Thyroid gland (tissue), 4 donors: ENCODE measurements around the gene CCSER1.

Experiments
- CTCF ChIP-seq, 6 experiments: fragments of 200-600 bp in 3 of 6; fragments of 450-650 bp in 3 of 6; sonication (generic) in 3 of 6; IDR thresholded peaks; one replicate each; pipeline ENCODE4 v1.5.1; 2016 to 2019; ENCODE audit warnings: antibody characterized with exemption in 6 of 6, mild to moderate bottlenecking in 2 of 6, inconsistent platforms in 1 of 6, moderate library complexity in 1 of 6
- POLR2A ChIP-seq, 2 donors: fragments of 450-650 bp; IDR thresholded peaks; one replicate each; pipeline ENCODE4 v1.6.1; 2017; ENCODE audit warnings: antibody characterized with exemption in 2 of 2, mild to moderate bottlenecking in 2 of 2, moderate library complexity in 1 of 2

GRCh38 chr4:90695411-90695810 lies 568.2 kb downstream of the CCSER1 start:
- TF ChIP-seq CTCF (IDR thresholded peaks at IDR 0.05): no peak
- TF ChIP-seq POLR2A (IDR thresholded peaks at IDR 0.05): no peak
